Prostate gland (tissue), 2 donors: ENCODE results near the gene CCDC146.
"Not testable (repeated sequence)": the region's sequence is repeated elsewhere in the genome, so short reads cannot be mapped to it uniquely, and the experiment has no call there.

ENCODE experiments used
- POLR2A ChIP-seq: fragments of 450-650 bp; IDR thresholded peaks from one replicate; pipeline ENCODE4 v1.6.1; 2016; ENCODE audit warnings: antibody characterized with exemption, mild to moderate bottlenecking
- TF ChIP-seq, protein P1 (sequence below), 4 experiments: fragments of 200-600 bp in 2 of 4; fragments of 450-650 bp in 2 of 4; sonication (generic) in 2 of 4; IDR thresholded peaks; 1 replicate in 3 of 4; 2 replicates in 1 of 4; pipeline ENCODE4 v1.5.1; 2016 to 2019; ENCODE audit warnings: antibody characterized with exemption in 4 of 4, mild to moderate bottlenecking in 2 of 4, moderate library complexity in 2 of 4

DNA sequence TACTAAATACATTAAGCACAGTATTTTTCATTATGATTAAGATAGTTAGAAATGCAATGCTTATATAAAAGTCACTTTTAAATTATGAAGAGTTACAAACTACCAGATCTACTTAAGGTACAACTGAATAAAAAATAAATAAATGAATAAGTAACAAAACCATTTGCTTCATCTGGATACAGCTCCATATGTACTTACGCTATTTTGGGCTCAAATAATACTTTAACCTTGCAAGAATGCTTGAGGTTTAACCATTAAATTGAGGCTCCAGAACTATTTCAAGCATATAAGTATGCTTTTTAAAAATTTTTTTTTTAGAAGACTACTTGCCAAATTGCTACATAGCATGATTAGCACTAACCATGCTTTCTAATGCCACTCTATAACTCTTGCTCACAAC is 14.1 kb upstream of the CCDC146 start:
- TF ChIP-seq POLR2A, result not testable (repeated sequence)
- TF ChIP-seq, protein P1, sequence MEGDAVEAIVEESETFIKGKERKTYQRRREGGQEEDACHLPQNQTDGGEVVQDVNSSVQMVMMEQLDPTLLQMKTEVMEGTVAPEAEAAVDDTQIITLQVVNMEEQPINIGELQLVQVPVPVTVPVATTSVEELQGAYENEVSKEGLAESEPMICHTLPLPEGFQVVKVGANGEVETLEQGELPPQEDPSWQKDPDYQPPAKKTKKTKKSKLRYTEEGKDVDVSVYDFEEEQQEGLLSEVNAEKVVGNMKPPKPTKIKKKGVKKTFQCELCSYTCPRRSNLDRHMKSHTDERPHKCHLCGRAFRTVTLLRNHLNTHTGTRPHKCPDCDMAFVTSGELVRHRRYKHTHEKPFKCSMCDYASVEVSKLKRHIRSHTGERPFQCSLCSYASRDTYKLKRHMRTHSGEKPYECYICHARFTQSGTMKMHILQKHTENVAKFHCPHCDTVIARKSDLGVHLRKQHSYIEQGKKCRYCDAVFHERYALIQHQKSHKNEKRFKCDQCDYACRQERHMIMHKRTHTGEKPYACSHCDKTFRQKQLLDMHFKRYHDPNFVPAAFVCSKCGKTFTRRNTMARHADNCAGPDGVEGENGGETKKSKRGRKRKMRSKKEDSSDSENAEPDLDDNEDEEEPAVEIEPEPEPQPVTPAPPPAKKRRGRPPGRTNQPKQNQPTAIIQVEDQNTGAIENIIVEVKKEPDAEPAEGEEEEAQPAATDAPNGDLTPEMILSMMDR (IDR thresholded peaks at IDR 0.05), result not testable (repeated sequence)
